Measurements from ENCODE around the gene FARSA.

GRCh38 chr19:12945479-12946091 is 12.1 kb upstream of the FARSA start, which contains the start of gene RAD23A:
- TF ChIP-seq ARNTL (CRISPR knock-in tag; IDR thresholded peaks at IDR 0.05; ENCODE audit: borderline replicate concordance, low read depth), result 0 out of 2 replicates have a peak, but pooled peaks have one; percentile 47
- TF ChIP-seq, protein P1, sequence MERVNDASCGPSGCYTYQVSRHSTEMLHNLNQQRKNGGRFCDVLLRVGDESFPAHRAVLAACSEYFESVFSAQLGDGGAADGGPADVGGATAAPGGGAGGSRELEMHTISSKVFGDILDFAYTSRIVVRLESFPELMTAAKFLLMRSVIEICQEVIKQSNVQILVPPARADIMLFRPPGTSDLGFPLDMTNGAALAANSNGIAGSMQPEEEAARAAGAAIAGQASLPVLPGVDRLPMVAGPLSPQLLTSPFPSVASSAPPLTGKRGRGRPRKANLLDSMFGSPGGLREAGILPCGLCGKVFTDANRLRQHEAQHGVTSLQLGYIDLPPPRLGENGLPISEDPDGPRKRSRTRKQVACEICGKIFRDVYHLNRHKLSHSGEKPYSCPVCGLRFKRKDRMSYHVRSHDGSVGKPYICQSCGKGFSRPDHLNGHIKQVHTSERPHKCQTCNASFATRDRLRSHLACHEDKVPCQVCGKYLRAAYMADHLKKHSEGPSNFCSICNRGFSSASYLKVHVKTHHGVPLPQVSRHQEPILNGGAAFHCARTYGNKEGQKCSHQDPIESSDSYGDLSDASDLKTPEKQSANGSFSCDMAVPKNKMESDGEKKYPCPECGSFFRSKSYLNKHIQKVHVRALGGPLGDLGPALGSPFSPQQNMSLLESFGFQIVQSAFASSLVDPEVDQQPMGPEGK (CRISPR knock-in tag; IDR thresholded peaks at IDR 0.05; ENCODE audit: borderline replicate concordance), result no peak
- TF ChIP-seq ISL1 (CRISPR knock-in tag; IDR thresholded peaks at IDR 0.05), result no peak
- TF ChIP-seq ZNF8 (CRISPR knock-in tag; IDR thresholded peaks at IDR 0.05), result no peak
- no peak for TF ChIP-seq RARB (CRISPR knock-in tag; IDR thresholded peaks at IDR 0.05)
- TF ChIP-seq ZFP30 (CRISPR knock-in tag; IDR thresholded peaks at IDR 0.05), result no peak; the same call in 1 of the 2 replicates
- TF ChIP-seq BACH2 (CRISPR knock-in tag; IDR thresholded peaks at IDR 0.05; ENCODE audit: borderline replicate concordance), result no peak
- TF ChIP-seq CSDC2 (CRISPR knock-in tag; IDR thresholded peaks at IDR 0.05), result no peak
- peak; percentile 76; the same call in 1 of the 2 replicates for TF ChIP-seq ZNF565 (CRISPR knock-in tag; conservative IDR thresholded peaks at IDR 0.05; ENCODE audit: low read depth)

Data from SK-N-SH treated with all-trans-retinoic acid at 6 μM for 48 hours (cell line).